Measurements from ENCODE around the gene TPRG1.

GRCh38 chr3:189353988-189354889 is 182.5 kb downstream of the TPRG1 start:
- no peak for TF ChIP-seq POLR2A (IDR thresholded peaks at IDR 0.05)
- TF ChIP-seq, protein P1, sequence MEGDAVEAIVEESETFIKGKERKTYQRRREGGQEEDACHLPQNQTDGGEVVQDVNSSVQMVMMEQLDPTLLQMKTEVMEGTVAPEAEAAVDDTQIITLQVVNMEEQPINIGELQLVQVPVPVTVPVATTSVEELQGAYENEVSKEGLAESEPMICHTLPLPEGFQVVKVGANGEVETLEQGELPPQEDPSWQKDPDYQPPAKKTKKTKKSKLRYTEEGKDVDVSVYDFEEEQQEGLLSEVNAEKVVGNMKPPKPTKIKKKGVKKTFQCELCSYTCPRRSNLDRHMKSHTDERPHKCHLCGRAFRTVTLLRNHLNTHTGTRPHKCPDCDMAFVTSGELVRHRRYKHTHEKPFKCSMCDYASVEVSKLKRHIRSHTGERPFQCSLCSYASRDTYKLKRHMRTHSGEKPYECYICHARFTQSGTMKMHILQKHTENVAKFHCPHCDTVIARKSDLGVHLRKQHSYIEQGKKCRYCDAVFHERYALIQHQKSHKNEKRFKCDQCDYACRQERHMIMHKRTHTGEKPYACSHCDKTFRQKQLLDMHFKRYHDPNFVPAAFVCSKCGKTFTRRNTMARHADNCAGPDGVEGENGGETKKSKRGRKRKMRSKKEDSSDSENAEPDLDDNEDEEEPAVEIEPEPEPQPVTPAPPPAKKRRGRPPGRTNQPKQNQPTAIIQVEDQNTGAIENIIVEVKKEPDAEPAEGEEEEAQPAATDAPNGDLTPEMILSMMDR (IDR thresholded peaks at IDR 0.05): no peak

All from right lobe of liver (tissue), 4 donors.